HG02938 (cell line): ENCODE measurements around the gene ANKS6.

Source experiments
- ATAC-seq: cut with Tn5 transposase; IDR thresholded peaks from one replicate; pipeline ENCODE4 v1.9.1; 2021; ENCODE audit warnings: mild to moderate bottlenecking, moderate library complexity; ENCODE audit not compliant: unreplicated experiment

Gene ANKS6

DNA sequence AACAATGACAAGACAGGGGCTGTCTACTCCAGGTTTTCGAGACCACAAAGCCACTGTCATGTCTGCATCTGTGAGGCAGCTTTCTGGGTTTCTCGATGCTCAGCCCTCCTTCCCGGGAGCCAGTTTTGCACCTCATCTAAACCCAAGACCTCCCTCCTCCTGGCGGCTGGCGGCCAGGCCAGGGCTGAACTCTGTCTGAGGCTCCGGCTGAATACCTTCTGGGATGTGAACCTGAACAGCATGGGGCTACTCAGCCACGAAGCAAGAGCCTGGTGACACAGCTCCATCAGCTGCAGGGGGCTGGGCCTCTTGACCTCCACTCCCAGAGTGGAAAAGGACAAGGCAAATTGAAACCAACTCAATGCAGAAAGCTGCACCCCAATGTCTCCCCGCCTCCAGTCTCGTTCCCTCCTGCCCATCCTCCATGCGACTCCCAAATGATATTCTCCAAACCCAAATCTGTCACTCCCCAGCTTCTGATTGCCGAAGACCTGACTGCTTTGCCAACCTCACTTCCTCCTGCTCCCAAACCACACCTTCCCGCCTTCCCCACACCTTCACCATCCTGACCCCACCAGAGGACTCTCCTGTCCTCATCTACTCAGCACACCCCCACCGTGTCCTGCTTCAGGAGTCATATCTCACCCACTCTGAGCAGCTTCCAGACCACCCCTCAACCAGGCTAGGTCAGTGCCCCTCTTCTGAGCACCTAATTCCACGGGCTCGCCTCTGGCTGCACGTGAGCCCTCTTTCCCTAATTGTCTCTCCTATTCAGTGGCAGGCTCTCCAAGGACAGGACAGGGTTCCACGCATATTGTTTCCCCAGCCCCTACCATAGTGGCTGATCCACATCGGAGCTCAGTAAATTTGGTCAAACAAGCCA lies 4.5 kb downstream of the ANKS6 start:
- ATAC-seq: no peak

GRCh38 chr9:98790842-98791607 lies 5.3 kb downstream of the ANKS6 start:
- no peak for ATAC-seq

DNA sequence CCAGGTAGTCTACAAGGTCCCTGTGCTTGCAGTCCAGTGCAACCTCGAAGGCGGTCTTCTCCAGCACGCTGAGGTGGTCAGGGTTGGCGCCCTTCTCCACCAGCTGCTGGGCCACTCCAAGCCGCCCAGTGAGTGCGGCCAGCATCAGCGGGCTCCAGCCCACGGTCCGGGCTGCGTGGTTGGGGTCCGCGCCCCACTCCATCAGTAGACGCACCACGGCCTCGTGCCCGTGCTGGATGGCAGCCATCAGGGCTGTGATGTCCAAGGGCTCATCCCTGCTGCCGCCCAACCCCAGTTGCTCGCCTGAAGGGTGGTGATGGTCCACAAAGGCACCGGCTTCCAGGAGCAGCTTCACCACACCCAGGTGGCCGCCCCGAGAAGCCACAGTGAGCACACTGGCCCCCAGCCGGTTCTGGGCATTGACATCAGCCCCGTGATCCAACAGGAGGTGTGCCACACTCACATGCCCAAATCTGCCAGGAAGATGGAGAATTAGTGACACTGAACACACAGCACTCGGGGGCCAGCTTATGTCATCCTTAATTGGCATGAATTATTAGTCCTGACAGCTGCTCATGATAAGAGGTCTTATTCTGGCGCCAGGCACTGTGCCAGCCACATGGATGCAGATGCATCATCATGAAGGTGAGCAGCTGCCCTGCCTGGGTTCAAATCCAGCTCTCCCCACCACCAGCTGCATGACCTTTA lies 6.1 kb downstream of the ANKS6 start:
- ATAC-seq: no peak

GRCh38 chr9:98789483-98790133 lies 6.7 kb downstream of the ANKS6 start:
- ATAC-seq: no peak

DNA sequence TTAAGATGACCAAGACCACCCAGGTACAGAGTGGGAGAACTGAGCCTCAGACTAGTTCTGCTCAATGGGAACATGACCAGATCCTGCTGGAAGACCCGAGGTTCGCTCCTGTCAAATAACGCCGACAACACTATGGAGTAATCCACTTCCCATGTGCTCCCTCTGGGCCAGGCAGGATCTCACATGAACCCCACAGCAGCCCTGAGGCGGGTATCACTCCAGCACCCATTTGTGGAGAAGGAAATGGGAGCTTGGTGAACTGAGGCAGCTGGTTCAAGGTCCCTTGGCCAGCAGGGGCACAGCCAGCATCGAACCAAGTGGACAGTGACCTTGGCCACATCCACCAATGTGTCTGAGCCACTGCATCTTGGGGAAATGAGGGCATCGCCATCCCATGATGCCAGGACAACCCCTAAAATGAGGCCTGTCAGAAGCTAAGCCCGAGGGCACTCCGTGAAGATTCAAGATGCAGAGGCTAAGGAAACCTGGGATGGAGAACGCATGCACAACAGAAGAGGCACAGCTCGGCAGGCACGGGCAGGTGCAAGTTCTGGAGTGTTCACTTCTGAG lies 8.5 kb downstream of the ANKS6 start:
- ATAC-seq: no peak

DNA sequence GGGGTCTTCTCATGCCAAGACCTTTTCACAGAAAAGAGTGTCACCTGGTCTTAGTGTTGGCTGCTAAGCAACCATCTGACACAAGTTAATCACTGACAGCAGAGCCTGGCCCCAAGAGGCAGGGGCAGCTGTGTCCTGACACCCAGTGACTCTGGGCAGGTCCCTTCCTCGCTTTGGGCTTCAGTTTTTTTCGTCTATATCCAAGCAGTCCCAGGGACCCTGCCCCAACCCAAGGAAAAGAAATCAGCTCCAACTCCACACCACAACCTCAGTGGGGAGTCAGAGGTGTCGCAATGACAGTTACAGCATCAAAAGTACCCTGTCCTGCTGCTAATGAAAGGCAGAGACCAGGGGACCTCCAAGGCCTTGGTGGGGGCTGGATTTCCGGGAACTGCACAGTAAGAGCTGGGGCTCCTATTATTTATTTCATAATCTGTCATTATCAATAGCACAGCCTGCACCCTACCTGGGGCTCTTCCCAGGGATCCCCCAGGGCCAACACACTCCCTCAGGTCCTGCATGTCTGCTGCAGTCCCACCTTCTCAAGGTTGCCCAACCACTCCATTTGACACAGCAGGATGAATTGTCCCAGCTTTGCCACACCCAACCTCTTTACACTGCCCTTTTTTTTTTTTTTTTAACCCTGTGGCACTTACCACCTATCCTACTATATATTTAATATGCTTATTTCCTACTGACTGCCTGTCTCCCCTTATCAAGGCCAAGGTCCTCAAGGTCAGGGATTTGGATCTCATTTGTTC lies 9.4 kb downstream of the ANKS6 start:
- no peak for ATAC-seq

DNA sequence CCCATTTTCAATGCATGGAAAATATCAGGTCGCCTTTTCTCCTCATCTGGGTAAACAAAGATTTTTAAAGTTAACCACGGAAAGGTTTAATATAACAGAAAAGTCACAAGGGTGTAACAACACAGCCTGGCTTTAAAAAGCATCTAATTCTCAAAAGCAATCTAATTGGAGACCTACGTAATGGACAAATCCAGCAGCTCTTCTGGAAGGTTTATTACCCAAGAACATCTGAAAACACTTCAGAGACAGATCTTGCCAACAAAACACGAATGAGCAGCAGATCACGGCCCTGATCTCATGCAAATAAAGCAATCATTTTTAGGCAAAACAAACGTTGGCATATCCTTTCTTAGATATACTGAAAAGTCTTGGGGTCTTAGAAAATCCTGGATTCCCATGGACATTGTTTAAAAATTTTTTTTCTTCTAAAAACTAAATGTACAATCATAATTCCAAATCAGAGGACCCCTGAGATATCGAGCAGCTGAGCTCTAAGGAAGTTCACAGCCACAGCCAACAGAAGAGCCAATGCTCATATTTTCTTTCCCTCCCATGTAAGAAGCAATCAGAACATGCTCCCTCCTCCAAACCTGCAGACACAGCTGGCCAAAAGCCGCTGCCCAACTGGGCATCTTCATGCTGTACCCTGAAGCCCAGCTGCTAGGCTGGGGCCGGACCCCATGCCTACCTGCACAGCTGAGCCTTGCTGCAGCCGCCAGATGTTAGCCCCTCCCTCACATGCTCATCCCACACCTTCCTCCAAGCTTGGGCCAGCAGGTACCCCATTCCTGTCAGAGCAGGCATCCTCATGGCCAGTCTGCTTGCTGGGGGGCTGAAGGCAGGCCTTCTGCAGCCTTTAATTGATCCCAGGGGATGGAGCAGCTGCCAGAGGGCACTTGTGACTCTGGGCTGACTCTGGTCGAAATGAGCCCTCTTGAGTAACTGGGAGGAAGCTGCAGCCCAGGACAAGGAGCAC lies 11.2 kb downstream of the ANKS6 start:
- ATAC-seq: no peak

- no peak for ATAC-seq
Measured at GRCh38 chr9:98783518-98784226, 12.7 kb downstream of the ANKS6 start.

DNA sequence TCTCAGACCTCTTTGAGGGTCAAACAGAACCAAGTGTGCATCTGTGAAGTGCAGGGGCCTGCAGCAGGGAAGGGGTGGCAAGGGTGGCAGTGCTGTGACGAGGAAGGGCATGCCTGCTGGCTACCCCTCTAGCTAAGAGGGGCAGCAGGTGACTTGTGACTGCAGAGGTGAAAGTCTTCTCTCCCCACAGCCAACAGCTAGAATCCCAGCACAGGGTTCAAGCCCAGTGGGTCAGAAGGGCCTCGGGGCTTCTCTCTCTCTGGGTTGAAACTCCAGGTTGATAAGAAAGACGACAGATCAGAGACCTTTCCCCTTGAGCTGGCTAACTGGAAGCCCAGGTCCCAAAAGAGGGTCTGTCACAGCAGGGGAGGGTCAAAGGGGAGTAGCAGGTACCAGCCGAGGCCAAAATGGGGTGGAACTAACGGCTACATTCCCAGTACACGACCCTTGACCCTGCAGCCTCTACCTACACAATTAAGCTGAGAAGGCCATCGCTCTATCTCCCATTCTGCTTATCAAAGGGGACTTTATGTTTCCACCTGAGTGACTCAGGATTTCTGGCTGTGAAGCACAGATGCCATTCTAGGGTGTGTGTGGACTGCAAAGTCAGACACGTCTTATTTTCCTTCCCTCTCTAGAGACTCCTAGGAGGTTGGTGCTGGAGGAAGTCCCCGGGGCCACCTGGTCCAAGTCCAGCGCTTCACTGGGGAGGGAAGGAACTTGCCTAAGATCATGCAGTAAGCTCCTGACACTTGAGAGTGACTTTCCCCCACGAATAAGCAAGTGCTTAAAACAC lies 14.6 kb downstream of the ANKS6 start:
- ATAC-seq: no peak

DNA sequence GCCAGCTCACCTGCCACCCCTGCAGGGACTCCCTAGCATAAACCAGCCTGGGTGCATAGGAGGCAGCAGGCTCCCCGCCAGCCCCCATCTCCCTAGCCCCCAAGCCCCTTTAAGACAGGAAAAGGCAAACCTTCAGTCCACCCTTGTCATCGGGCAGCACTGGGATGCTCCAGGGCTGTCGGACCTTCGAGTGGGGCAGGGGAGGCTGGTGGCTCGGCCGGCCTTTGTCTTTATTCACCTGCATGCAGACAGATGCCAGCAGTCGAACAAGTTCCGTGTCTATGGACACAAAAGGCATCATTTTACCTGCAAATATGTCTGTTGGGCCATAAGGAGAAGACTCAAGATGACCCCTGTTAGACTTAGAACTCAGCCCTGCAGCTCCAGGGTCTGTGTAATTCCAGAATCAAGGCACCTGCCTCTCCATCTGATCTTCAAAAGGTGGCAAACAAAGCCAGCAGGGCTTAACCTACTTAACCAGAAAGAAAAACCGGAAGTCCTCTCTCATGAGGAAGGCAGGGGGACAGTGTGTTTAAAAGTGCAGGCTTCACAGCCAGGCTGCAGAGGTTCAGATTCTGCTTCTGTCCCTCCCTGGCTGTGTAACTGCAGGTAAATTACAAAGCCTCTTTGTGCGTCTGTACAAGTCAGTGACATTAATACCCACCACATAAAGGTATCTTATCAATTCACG lies 16.2 kb downstream of the ANKS6 start:
- no peak for ATAC-seq

- no peak for ATAC-seq
Measured at GRCh38 chr9:98778711-98779530, 17.4 kb downstream of the ANKS6 start.

DNA sequence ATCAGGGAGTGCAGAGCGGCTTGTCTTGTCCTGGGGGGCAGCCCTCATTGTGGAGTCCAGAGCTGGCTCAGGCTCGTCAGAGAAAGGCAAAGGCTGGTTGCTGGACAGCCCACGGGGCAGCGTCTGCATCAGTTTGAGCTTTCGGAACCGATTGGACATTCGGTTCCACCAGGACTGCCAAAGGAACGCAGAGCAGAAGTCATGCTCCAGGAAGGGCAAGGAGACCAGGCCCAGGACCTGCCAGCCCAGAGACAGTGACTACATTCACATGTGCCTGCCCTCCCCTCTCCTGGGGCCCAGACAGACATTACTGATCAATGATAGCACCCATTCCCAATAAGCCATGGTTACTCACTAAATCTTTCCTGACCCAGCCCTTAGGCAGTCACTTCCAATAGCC lies 18.1 kb downstream of the ANKS6 start:
- no peak for ATAC-seq

DNA sequence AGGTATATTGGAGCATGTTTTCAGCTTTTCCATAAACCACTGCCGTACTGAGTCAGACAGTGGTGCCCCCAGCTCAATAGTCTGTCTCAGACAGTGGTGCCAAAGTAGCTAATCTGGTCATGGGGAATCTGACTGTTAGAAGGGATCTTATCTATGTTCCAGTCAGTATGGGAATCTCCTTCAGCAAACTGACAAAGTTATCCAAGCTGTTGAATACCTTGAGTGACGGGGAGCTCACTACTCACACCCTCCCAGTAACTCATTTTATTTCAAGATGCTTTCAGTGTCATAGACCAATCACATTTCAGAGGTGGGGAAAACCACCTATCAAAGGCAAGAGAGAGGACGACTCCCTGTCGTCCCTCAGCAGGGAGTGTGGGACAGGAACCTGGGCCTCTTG lies 18.7 kb downstream of the ANKS6 start:
- ATAC-seq: no peak

- ATAC-seq: no peak
Measured at GRCh38 chr9:98775831-98776441, 20.4 kb downstream of the ANKS6 start.

DNA sequence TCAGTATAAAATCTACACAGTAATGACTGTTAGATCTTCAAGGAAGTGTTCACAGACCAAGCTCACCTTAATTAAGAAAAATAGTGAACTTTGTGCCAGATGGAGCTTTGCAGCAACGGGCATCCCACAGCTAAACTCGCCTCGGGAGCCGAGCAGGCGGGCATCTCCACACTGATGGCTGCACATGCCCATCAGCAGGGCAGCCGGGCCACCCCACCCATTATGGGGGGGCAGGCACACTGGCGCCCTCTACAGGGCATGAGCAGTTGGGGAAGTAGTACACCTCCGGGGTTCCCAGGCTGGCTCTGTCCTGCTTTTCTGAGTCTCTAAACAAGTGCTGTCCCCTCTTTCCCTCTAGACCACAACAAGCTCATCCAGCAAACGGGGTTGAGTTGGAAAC lies 21.6 kb downstream of the ANKS6 start:
- ATAC-seq: no peak

- ATAC-seq: no peak
Measured at GRCh38 chr9:98773721-98774120, 22.6 kb downstream of the ANKS6 start.
